AG04449 (cell line): ENCODE results near the gene IER3IP1.

ENCODE experiments used
- CTCF ChIA-PET: fragments of 350-600 bp; formaldehyde crosslinking; extraction: SDS; loops from one replicate; lab custom pipeline; 2021; ENCODE audit warnings: antibody characterized with exemption; lab: Yijun Ruan, JAX
- POLR2A ChIA-PET: fragments of 400-600, 350-600 bp; formaldehyde crosslinking; extraction: SDS; loops from one replicate; lab custom pipeline; 2020; ENCODE audit warnings: antibody characterized with exemption, inconsistent platforms; lab: Yijun Ruan, JAX
- DNase-seq: peaks from one replicate; pipeline ENCODE4 v3.0.0-alpha.2; 2010; ENCODE audit warnings: low read depth, low spot score
- H3K4me3 ChIP-seq: 2 replicates; pipeline ENCODE4 v1.5.1; 2011; ENCODE audit warnings: low read depth, mild to moderate bottlenecking, control low read depth, low read length
- TF ChIP-seq, protein P1 (sequence below): IDR thresholded peaks from one replicate; pipeline ENCODE4 v1.5.1; 2011; ENCODE audit warnings: mild to moderate bottlenecking, moderate library complexity, low read length, control low read depth, inconsistent platforms; ENCODE audit not compliant: insufficient read depth; ENCODE audit errors: missing control alignments

The IER3IP1 gene

DNA sequence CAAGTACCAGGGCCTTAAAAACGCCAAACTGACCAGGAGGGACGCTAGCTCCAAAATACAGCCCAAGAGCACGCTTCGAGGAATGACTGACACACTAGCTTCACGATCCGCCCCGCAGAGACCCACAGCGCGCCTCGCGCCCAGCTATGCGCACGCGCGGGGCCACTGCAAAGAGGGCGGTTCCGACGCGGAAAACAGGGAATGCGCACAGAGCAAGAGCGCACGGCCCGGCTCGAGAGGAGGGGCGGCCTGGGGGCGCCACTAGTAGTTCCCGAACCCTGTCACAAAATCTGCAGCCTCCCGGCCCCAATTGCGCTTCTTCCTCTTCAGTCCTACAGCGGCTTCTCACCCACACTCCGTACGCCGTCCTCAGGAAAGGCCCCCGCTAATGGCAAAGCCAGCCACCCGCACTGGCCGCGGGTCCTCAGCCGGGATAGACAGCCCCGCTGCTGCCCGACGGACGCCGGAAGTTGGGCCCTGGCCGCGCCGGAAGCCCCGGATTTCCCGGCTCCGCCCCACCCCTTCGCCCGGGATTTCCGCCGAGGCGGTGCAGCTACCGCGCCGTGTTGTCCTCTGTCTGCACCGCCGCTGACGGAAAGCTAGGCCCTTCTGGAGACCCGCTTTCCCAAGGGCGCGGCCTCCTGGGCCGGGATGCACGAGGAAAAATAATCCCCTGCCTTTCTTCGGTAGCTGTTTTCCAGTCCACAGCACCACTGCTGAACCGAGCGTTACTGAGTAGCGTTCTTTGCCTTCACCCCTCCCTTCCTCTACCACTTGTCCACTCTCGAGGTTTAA, 25.9 kb downstream of the IER3IP1 start, which contains the start of gene HDHD2:
Gene HDHD2 (minus strand): TSS at position 472 of the 795 bp plus-strand sequence. CDS start 14,061 bp downstream, outside the sequence.
- CTCF ChIA-PET = interaction anchor here (0.6 to 2.3 kb wide), 4 partner anchors 12 to 55 kb away, joined by 3 to 10 read pairs (median 4); no protein-coding TSS in a partner anchor
- peak within 1 kb of the TSS; percentile 80 for H3K4me3 ChIP-seq

GRCh38 chr18:47149457-47150028, 26.6 kb downstream of the IER3IP1 start:
- DNase-seq = no peak
- POLR2A ChIA-PET = interaction anchor here (0.6 to 1.5 kb wide), 6 partner anchors 13 to 931 kb away, joined by 3 to 7 read pairs (median 4); no protein-coding TSS in a partner anchor
- TF ChIP-seq, protein P1, sequence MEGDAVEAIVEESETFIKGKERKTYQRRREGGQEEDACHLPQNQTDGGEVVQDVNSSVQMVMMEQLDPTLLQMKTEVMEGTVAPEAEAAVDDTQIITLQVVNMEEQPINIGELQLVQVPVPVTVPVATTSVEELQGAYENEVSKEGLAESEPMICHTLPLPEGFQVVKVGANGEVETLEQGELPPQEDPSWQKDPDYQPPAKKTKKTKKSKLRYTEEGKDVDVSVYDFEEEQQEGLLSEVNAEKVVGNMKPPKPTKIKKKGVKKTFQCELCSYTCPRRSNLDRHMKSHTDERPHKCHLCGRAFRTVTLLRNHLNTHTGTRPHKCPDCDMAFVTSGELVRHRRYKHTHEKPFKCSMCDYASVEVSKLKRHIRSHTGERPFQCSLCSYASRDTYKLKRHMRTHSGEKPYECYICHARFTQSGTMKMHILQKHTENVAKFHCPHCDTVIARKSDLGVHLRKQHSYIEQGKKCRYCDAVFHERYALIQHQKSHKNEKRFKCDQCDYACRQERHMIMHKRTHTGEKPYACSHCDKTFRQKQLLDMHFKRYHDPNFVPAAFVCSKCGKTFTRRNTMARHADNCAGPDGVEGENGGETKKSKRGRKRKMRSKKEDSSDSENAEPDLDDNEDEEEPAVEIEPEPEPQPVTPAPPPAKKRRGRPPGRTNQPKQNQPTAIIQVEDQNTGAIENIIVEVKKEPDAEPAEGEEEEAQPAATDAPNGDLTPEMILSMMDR = no peak
- peak overlapping the region; percentile 80 for H3K4me3 ChIP-seq
- CTCF ChIA-PET = interaction anchor here (0.6 to 2.3 kb wide), 3 partner anchors 13 to 55 kb away, joined by 3 to 10 read pairs (median 5); no protein-coding TSS in a partner anchor

More for the DNA sequence above, 25.9 kb downstream of the IER3IP1 start, which contains the start of gene HDHD2:
- TF ChIP-seq, protein P1 = no peak
- POLR2A ChIA-PET = interaction anchor here (0.6 to 1.5 kb wide), 6 partner anchors 12 to 931 kb away, joined by 3 to 7 read pairs (median 4); no protein-coding TSS in a partner anchor
- no peak for DNase-seq

- H3K4me3 ChIP-seq = no peak overlapping the region
- CTCF ChIA-PET = no interaction called here
- TF ChIP-seq, protein P1 = no peak
- POLR2A ChIA-PET = no interaction called here
- no peak for DNase-seq
These were observed 30.0 kb downstream of the IER3IP1 start for GRCh38 chr18:47146206-47146605.

DNA sequence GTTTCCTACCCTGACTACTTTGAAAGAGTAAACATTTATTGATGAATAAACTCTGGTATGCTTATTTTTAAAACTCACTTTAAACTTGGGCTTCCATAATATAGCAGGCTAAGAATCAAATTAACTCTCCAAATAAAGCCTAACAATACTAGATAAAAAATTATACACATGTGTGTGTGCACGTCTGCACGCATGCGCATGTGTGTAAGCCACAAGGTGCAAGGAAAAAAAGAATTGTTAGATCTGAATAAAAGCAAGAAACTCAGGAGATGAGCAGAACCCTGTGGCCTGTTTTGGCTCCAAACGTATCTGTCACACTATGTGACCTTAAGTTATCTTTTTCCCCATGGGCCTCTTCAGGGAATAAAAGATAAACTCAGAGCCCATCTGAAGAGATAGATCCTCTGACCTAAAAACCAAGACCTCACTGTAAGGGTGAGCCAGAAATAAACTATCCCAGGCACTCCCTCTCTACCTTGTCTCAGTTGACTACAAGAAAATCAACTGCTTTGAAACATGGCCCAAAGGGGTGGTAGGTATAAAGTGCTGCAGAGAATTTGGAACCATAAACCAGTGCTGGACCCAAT, 32.2 kb downstream of the IER3IP1 start:
- DNase-seq = no peak
- CTCF ChIA-PET = no interaction called here
- no peak overlapping the region for H3K4me3 ChIP-seq
- TF ChIP-seq, protein P1 = no peak
- POLR2A ChIA-PET = no interaction called here

GRCh38 chr18:47143153-47143552, 33.0 kb downstream of the IER3IP1 start:
- no peak for DNase-seq
- TF ChIP-seq, protein P1 = no peak
- CTCF ChIA-PET = no interaction called here
- H3K4me3 ChIP-seq = no peak overlapping the region
- POLR2A ChIA-PET = no interaction called here
